OCI-LY3 (cell line): ENCODE results near the gene PAEP.

Source experiments
- H2AFZ ChIP-seq: fragments of 200-600, 300-600 bp; shearing (Covaris generic); 2 replicates; pipeline ENCODE4 v1.6.0; 2014; ENCODE audit warnings: antibody characterized with exemption, low read depth, low read length
- H3K27ac ChIP-seq: fragments of 200-600, 300-600 bp; sonication (generic); 2 replicates; pipeline ENCODE4 v1.5.1; 2014; ENCODE audit warnings: mild to moderate bottlenecking, low read length, moderate library complexity, mixed read lengths
- H3K27me3 ChIP-seq: fragments of 200-600, 300-600 bp; sonication (generic); 2 replicates; pipeline ENCODE4 v1.6.1; 2014; ENCODE audit warnings: low read depth, low read length, mixed read lengths
- H3K36me3 ChIP-seq: fragments of 200-600, 300-600 bp; sonication (generic); replicated peaks from 2 replicates; pipeline ENCODE3; 2014; ENCODE audit warnings: low read depth, low read length, mixed read lengths
- H3K4me1 ChIP-seq: fragments of 300-600, 200-600 bp; sonication (generic); 2 replicates; pipeline ENCODE4 v1.6.1; 2014; ENCODE audit warnings: low read length, mixed read lengths
- H3K4me2 ChIP-seq: fragments of 200-600, 300-600 bp; sonication (generic); 2 replicates; pipeline ENCODE4 v1.6.1; 2014; ENCODE audit warnings: low read length, mixed read lengths
- H3K4me3 ChIP-seq: fragments of 300-600, 200-600 bp; sonication (generic); 2 replicates; pipeline ENCODE4 v1.5.1; 2014; ENCODE audit warnings: antibody characterized with exemption, mild to moderate bottlenecking, low read length, moderate library complexity
- H3K79me2 ChIP-seq: fragments of 300-600, 200-600 bp; shearing (Covaris generic); 2 replicates; pipeline ENCODE4 v1.6.1; 2014; ENCODE audit warnings: mild to moderate bottlenecking, low read length, mixed read lengths
- H3K9ac ChIP-seq: fragments of 300-600, 200-600 bp; shearing (Covaris generic); 2 replicates; pipeline ENCODE4 v1.6.0; 2014; ENCODE audit warnings: mild to moderate bottlenecking, low read length, moderate library complexity
- H3K9me3 ChIP-seq: fragments of 200-600, 300-600 bp; shearing (Covaris generic); 2 replicates; pipeline ENCODE4 v1.6.1; 2014; ENCODE audit warnings: low read length, mixed read lengths; ENCODE audit not compliant: insufficient read depth
- H4K20me1 ChIP-seq: fragments of 200-600, 300-600 bp; sonication (generic); 2 replicates; pipeline ENCODE4 v1.6.1; 2016; ENCODE audit warnings: low read length, mixed read lengths; ENCODE audit not compliant: insufficient read depth
- EZH2phosphoT487 ChIP-seq: fragments of 200-600 bp; shearing (Covaris generic); IDR thresholded peaks from 2 replicates; pipeline ENCODE4 v1.6.1; 2018; ENCODE audit warnings: antibody characterized with exemption, mixed run types, low read depth
- TF ChIP-seq, protein P1 (sequence below): fragments of 200-600, 300-600 bp; sonication (generic); IDR thresholded peaks from 2 replicates; pipeline ENCODE4 v1.5.1; 2014; ENCODE audit warnings: antibody characterized with exemption, low read length, low read depth

PAEP gene

GRCh38 chr9:135590486-135591079 is 29.0 kb downstream of the PAEP start:
- TF ChIP-seq, protein P1, sequence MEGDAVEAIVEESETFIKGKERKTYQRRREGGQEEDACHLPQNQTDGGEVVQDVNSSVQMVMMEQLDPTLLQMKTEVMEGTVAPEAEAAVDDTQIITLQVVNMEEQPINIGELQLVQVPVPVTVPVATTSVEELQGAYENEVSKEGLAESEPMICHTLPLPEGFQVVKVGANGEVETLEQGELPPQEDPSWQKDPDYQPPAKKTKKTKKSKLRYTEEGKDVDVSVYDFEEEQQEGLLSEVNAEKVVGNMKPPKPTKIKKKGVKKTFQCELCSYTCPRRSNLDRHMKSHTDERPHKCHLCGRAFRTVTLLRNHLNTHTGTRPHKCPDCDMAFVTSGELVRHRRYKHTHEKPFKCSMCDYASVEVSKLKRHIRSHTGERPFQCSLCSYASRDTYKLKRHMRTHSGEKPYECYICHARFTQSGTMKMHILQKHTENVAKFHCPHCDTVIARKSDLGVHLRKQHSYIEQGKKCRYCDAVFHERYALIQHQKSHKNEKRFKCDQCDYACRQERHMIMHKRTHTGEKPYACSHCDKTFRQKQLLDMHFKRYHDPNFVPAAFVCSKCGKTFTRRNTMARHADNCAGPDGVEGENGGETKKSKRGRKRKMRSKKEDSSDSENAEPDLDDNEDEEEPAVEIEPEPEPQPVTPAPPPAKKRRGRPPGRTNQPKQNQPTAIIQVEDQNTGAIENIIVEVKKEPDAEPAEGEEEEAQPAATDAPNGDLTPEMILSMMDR: no peak
- no peak for TF ChIP-seq EZH2phosphoT487
- Histone ChIP-seq H3K79me2 (no peaks in the 10 kb centered on the region), H3K27ac (no peak overlapping the region), H3K4me3 (no peak overlapping the region), H3K9me3 (no peaks in the 10 kb centered on the region), H3K4me1 (no peaks in the 10 kb centered on the region), H3K9ac (no peak overlapping the region), H3K27me3 (peaks cover 12% of the 10 kb centered on the region; the same call in 1 of the 2 replicates), H3K4me2 (no peak overlapping the region), H3K36me3 (no peaks in the 10 kb centered on the region), H4K20me1 (no peaks in the 10 kb centered on the region), H2AFZ (no peak overlapping the region)

- Histone ChIP-seq H2AFZ (no peak overlapping the region), H3K4me3 (no peak overlapping the region), H3K27ac (no peak overlapping the region), H3K4me2 (no peak overlapping the region), H3K36me3 (no peaks in the 10 kb centered on the region), H3K79me2 (no peaks in the 10 kb centered on the region), H3K27me3 (peaks cover 22% of the 10 kb centered on the region; the same call in 1 of the 2 replicates), H3K4me1 (no peaks in the 10 kb centered on the region), H3K9me3 (no peaks in the 10 kb centered on the region), H4K20me1 (no peaks in the 10 kb centered on the region), H3K9ac (no peak overlapping the region)
- TF ChIP-seq, protein P1: no peak
- TF ChIP-seq EZH2phosphoT487: no peak
These were observed 30.2 kb downstream of the PAEP start for GRCh38 chr9:135591506-135592330.

- Histone ChIP-seq H3K9me3 (no peaks in the 10 kb centered on the region), H2AFZ (no peak overlapping the region), H3K27me3 (peaks cover 26% of the 10 kb centered on the region; the same call in 1 of the 2 replicates), H3K9ac (no peak overlapping the region), H4K20me1 (no peaks in the 10 kb centered on the region), H3K36me3 (no peaks in the 10 kb centered on the region), H3K4me1 (no peaks in the 10 kb centered on the region), H3K27ac (no peak overlapping the region), H3K79me2 (no peaks in the 10 kb centered on the region), H3K4me2 (no peak overlapping the region), H3K4me3 (no peak overlapping the region)
- TF ChIP-seq EZH2phosphoT487: no peak
- TF ChIP-seq, protein P1: no peak
These were observed 30.7 kb downstream of the PAEP start for GRCh38 chr9:135592331-135592590.

DNA sequence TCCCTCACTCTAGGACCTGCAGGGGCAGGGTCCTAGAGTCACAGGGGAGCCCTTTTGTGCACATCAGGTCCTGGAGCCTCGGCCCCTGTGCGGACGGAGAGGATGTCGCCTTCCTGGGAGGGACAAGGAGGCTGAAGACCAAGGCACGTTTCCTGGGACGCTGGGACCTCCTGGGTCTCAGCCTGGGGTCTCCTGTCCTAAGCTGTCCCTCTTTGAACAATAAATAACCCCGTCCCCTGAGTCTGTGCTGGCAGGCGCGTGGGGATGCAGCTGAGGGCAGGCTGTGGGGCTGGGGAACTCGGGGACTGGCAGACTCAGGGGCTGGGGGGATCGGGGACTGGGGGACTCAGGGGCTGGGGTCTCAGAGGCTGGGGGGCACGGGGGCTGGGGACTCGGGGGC is 31.1 kb downstream of the PAEP start:
- no peaks in the 10 kb centered on the region for H3K79me2 ChIP-seq
- H3K27ac ChIP-seq: no peak overlapping the region
- H3K4me1 ChIP-seq: no peaks in the 10 kb centered on the region
- H3K9ac ChIP-seq: no peak overlapping the region
- no peaks in the 10 kb centered on the region for H3K9me3 ChIP-seq
- H2AFZ ChIP-seq: no peak overlapping the region
- H3K4me2 ChIP-seq: no peak overlapping the region
- TF ChIP-seq, protein P1: no peak
- TF ChIP-seq EZH2phosphoT487: no peak
- no peaks in the 10 kb centered on the region for H4K20me1 ChIP-seq
- no peak overlapping the region for H3K4me3 ChIP-seq
- no peaks in the 10 kb centered on the region for H3K36me3 ChIP-seq
- peaks cover 26% of the 10 kb centered on the region; the same call in 1 of the 2 replicates for H3K27me3 ChIP-seq
